Tibial artery (tissue), 4 donors: ENCODE results near the gene NOP9.

Experiments
- DNase-seq, 2 donors: peaks; one replicate each; pipeline ENCODE4 v3.0.0-alpha.2; 2019
- H3K27ac ChIP-seq, 2 donors: fragments of 200-600 bp; sonication (generic) in 1 of 2; 1 replicate in 1 of 2; 2 replicates in 1 of 2; pipeline ENCODE4 v1.5.1; 2018 to 2019; ENCODE audit warnings: mild to moderate bottlenecking in 1 of 2
- H3K27me3 ChIP-seq, 2 donors: fragments of 200-600 bp; sonication (generic) in 1 of 2; one replicate each; pipeline versions ENCODE4 v1.5.1 to v1.6.0; 2016 to 2019
- H3K36me3 ChIP-seq, 3 donors: fragments of 200-600 bp; sonication (generic) in 2 of 3; one replicate each; pipeline ENCODE4 v1.5.1; 2016 to 2019; ENCODE audit warnings: mild to moderate bottlenecking in 2 of 3
- H3K4me1 ChIP-seq, 4 donors: fragments of 200-600 bp; sonication (generic) in 2 of 4; 1 replicate in 3 of 4; 2 replicates in 1 of 4; pipeline ENCODE4 v1.5.1; 2016 to 2019
- H3K4me3 ChIP-seq, 2 donors: fragments of 200-600 bp; sonication (generic) in 1 of 2; 1 replicate in 1 of 2; 2 replicates in 1 of 2; pipeline ENCODE4 v1.5.1; 2018 to 2019; ENCODE audit warnings: mild to moderate bottlenecking in 2 of 2
- H3K9me3 ChIP-seq, 3 donors: fragments of 200-600 bp; sonication (generic) in 1 of 3; one replicate each; pipeline ENCODE4 v1.5.1; 2016 to 2019
- intact Hi-C: fragments of 100-400 bp; cut with DNase I; formaldehyde crosslinking; loops from one replicate; pipeline ENCODE4 v1.15.0; 2023; ENCODE audit warnings: low total_unique reads
- TF ChIP-seq, protein P1 (sequence below), 2 experiments: fragments of 200-600 bp in 1 of 2; fragments of 450-650 bp in 1 of 2; IDR thresholded peaks; one replicate each; pipeline ENCODE4 v1.5.1; 2017 to 2019; ENCODE audit warnings: antibody characterized with exemption in 2 of 2, mild to moderate bottlenecking in 1 of 2, moderate library complexity in 1 of 2

Gene NOP9

DNA sequence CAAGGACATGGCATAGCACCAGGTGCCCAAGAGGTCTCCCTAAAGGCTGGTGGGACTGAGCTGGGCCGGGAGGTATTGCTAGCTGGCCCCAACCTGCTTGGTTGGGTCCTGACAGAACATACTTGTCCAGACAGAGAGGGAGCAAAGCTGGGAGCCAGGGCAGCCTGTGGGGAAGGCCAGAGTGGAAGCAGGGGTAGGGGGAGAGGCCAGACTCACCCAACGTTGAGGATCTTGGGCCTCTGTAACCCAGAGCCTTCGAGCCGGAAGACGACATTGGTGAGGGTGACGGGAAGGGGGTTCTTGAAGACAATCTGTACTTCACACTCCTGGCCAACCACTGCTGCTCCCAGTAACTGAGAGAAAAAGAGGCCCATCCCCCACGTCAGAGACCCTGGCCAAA lies 45.7 kb upstream of the NOP9 start:
- intact Hi-C loops, result no loop called here
- peak in 1 of 2 donors; percentile 41 for DNase-seq
- TF ChIP-seq, protein P1, sequence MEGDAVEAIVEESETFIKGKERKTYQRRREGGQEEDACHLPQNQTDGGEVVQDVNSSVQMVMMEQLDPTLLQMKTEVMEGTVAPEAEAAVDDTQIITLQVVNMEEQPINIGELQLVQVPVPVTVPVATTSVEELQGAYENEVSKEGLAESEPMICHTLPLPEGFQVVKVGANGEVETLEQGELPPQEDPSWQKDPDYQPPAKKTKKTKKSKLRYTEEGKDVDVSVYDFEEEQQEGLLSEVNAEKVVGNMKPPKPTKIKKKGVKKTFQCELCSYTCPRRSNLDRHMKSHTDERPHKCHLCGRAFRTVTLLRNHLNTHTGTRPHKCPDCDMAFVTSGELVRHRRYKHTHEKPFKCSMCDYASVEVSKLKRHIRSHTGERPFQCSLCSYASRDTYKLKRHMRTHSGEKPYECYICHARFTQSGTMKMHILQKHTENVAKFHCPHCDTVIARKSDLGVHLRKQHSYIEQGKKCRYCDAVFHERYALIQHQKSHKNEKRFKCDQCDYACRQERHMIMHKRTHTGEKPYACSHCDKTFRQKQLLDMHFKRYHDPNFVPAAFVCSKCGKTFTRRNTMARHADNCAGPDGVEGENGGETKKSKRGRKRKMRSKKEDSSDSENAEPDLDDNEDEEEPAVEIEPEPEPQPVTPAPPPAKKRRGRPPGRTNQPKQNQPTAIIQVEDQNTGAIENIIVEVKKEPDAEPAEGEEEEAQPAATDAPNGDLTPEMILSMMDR (IDR thresholded peaks at IDR 0.05), result no peak
- peaks cover 0 to 4% (median 3%) of the 10 kb centered on the region in 4 donors for H3K4me1 ChIP-seq
- peaks cover 0 to 28% (median 0%) of the 10 kb centered on the region in 3 donors for H3K36me3 ChIP-seq
- H3K27ac ChIP-seq, result no peak overlapping the region
- H3K9me3 ChIP-seq, result no peaks in the 10 kb centered on the region
- no peaks in the 10 kb centered on the region for H3K27me3 ChIP-seq
- no peak overlapping the region for H3K4me3 ChIP-seq

- TF ChIP-seq, protein P1 (IDR thresholded peaks at IDR 0.05), result no peak
- no peaks in the 10 kb centered on the region for H3K9me3 ChIP-seq
- no peak overlapping the region for H3K4me3 ChIP-seq
- H3K4me1 ChIP-seq, result peaks cover 0 to 13% (median 10%) of the 10 kb centered on the region in 4 donors
- no peaks in the 10 kb centered on the region for H3K27me3 ChIP-seq
- H3K36me3 ChIP-seq, result peaks cover 0 to 24% (median 0%) of the 10 kb centered on the region in 3 donors
- DNase-seq, result peak in 1 of 2 donors; percentile 53
- intact Hi-C loops, result no loop called here
- H3K27ac ChIP-seq, result no peak overlapping the region
Observed at GRCh38 chr14:24254630-24255392, 44.8 kb upstream of the NOP9 start.

GRCh38 chr14:24255438-24255837 lies 44.2 kb upstream of the NOP9 start:
- Histone ChIP-seq H3K36me3 (peaks cover 0 to 24% (median 0%) of the 10 kb centered on the region in 3 donors), H3K4me3 (no peak overlapping the region), H3K9me3 (no peaks in the 10 kb centered on the region), H3K27me3 (no peaks in the 10 kb centered on the region), H3K27ac (no peak overlapping the region), H3K4me1 (peaks cover 0 to 13% (median 10%) of the 10 kb centered on the region in 4 donors)
- TF ChIP-seq, protein P1 (IDR thresholded peaks at IDR 0.05), result no peak
- DNase-seq, result peak in 1 of 2 donors; percentile 42
- intact Hi-C loops, result no loop called here

DNA sequence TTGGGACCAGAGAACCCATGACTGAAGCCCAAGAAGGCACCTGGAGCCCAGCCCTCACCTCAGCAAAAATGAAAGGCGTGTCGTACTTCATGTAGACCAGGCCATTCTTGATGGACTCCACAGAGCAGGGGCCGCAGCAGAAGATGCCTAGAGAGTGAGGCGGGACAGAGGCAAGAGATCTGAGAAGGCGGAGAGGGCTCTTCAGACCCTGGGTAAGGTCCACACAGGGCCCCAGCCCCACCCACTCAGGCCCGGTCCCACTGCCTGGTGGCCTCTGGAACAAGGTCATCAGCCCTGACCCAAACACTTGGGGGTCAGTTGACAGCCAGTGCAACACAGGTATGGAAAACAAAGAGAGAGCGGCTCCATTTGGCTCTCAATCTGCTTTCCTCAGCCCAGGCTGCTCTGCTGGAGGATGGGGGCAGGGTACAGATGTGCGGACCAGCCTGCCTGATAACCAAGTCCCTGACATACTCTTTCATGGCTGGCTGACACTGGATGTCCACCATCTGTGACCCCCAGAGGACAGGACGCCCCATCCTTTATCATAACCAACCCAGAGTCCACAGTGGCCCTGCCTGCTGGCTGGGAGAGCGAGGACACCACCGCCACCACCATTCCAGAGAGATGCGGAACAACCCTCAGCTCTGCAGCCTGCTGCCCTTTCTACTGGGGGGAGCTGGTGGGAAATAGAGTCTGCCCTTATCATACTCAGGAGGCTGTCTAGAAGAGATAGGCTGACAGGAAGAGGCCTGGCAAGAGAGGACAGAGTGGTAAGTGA lies 43.5 kb upstream of the NOP9 start:
- peak in 1 of 2 donors; percentile 47 for DNase-seq
- Histone ChIP-seq H3K36me3 (peaks cover 0 to 24% (median 0%) of the 10 kb centered on the region in 3 donors), H3K9me3 (no peaks in the 10 kb centered on the region), H3K4me3 (no peak overlapping the region), H3K27ac (no peak overlapping the region), H3K4me1 (peaks cover 0 to 13% (median 10%) of the 10 kb centered on the region in 4 donors), H3K27me3 (no peaks in the 10 kb centered on the region)
- TF ChIP-seq, protein P1 (IDR thresholded peaks at IDR 0.05), result no peak
- intact Hi-C loops, result no loop called here

GRCh38 chr14:24256960-24257359 lies 42.7 kb upstream of the NOP9 start:
- H3K4me3 ChIP-seq, result no peak overlapping the region
- no peak for DNase-seq
- intact Hi-C loops, result no loop called here
- H3K9me3 ChIP-seq, result no peaks in the 10 kb centered on the region
- peaks cover 0 to 24% (median 0%) of the 10 kb centered on the region in 3 donors for H3K36me3 ChIP-seq
- no peaks in the 10 kb centered on the region for H3K27me3 ChIP-seq
- no peak overlapping the region for H3K27ac ChIP-seq
- H3K4me1 ChIP-seq, result peaks cover 0 to 13% (median 10%) of the 10 kb centered on the region in 4 donors
- TF ChIP-seq, protein P1 (IDR thresholded peaks at IDR 0.05), result no peak
